GM12872 (cell line): ENCODE results near the gene TNFAIP2.

Experiments used
- CTCF ChIP-seq: IDR thresholded peaks from 3 replicates; pipeline ENCODE4 v1.5.1; 2011; ENCODE audit warnings: low read depth, mild to moderate bottlenecking, low read length, moderate library complexity; ENCODE audit not compliant: insufficient read depth

Gene TNFAIP2

GRCh38 chr14:103149351-103150237, 26.3 kb downstream of the TNFAIP2 start:
- no peak for TF ChIP-seq CTCF

GRCh38 chr14:103151270-103151945, 28.1 kb downstream of the TNFAIP2 start:
- TF ChIP-seq CTCF: no peak

GRCh38 chr14:103155010-103155409, 31.7 kb downstream of the TNFAIP2 start:
- TF ChIP-seq CTCF: no peak

- TF ChIP-seq CTCF: no peak
These were observed 32.6 kb downstream of the TNFAIP2 start for GRCh38 chr14:103155826-103156394.

GRCh38 chr14:103156651-103157378, 33.6 kb downstream of the TNFAIP2 start:
- no peak for TF ChIP-seq CTCF

GRCh38 chr14:103157969-103158368, 34.7 kb downstream of the TNFAIP2 start:
- no peak for TF ChIP-seq CTCF

- TF ChIP-seq CTCF: no peak
These were observed 35.4 kb downstream of the TNFAIP2 start for GRCh38 chr14:103158688-103159087.
